Lower leg skin (tissue), 3 donors: Measurements from ENCODE around the gene IFITM1.

Experiments used
- CTCF ChIP-seq, 3 donors: fragments of 450-650 bp; IDR thresholded peaks; one replicate each; pipeline ENCODE4 v1.5.1; 2016; ENCODE audit warnings: antibody characterized with exemption in 3 of 3, mild to moderate bottlenecking in 3 of 3, moderate library complexity in 2 of 3
- POLR2A ChIP-seq, 2 donors: fragments of 450-650 bp; IDR thresholded peaks; one replicate each; pipeline ENCODE4 v1.6.1; 2016 to 2017; ENCODE audit warnings: antibody characterized with exemption in 2 of 2, mild to moderate bottlenecking in 1 of 2, moderate library complexity in 1 of 2

- TF ChIP-seq CTCF (IDR thresholded peaks at IDR 0.05) (no peak), POLR2A (IDR thresholded peaks at IDR 0.05) (no peak)
Measured at GRCh38 chr11:315051-315481, 1.2 kb downstream of the IFITM1 start.
